ENCODE data around the gene A3GALT2.

GRCh38 chr1:33270808-33271465 is 50.0 kb downstream of the A3GALT2 start:
- TF ChIP-seq POLR2A (IDR thresholded peaks at IDR 0.05), result no peak
- no peak for TF ChIP-seq CTCF (IDR thresholded peaks at IDR 0.05)
- no peak for TF ChIP-seq POLR2AphosphoS5 (IDR thresholded peaks at IDR 0.05; ENCODE audit: insufficient read depth in 1 of 2, low read depth in 1 of 2)

Data from vagina (tissue), 2 donors.